ENCODE data around the gene HPS6. TPM values are rescaled to one million over a fixed set of nuclear protein-coding genes. Genes with fewer than 3 reads are reported as not detected.

HPS6 gene
- total RNA-seq, 1 donor from 2014 or later = 44.3 TPM

DNA sequence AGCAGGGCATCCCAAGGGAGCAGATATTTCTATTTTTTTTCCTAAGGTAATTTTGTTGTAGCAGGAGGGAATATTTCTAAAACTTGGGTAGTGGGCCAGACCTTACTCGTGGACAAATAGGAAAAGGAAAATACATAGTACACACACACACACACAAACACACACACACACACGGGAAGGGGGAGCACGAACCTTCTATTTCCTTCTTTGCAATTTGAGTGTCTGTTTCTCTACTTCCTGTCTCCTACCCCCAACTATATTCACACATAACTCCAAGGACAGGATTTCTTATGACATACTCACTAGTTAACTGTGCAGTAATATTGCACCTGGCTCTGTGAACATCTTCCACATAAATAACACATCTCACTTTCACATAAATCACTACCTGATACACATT, 50.6 kb downstream of the HPS6 start:
- no peak for DNase-seq (ENCODE audit: extremely low read depth, low read depth, low spot score)

DNA sequence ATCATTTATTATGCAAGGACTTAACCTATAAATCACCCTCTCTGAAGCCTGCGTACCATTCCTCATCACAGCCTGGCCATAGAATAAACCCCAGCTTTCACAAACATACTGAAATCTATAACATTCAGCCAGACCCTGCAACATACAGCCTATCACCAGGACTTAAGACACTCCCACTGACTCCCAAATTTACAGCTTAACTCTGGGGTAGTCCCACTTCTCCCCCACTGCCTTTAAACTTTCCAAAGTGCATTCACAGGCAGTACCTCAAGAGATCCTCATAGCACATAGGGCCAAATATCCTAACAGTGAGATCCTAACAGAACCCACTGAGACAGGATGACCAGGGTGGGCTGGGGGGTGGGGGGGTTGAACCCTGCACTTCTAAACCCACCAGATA, 51.5 kb downstream of the HPS6 start:
- DNase-seq (ENCODE audit: extremely low read depth, low read depth, low spot score) = no peak

Other genes starting within 250 kb of the HPS6 start
- 65.1 and 102 TPM in 2 replicates for gene OGA, start 246.9 kb upstream of the HPS6 start, total RNA-seq
- gene KCNIP2, start 221.5 kb upstream of the HPS6 start, total RNA-seq = 0.18 and 0.48 TPM in 2 replicates
- 10.3 and 11.6 TPM in 2 replicates for gene ARMH3, start 9.2 kb upstream of the HPS6 start, total RNA-seq
- gene LDB1, start 55.0 kb downstream of the HPS6 start, total RNA-seq = 38.8 and 58.0 TPM in 2 replicates
- gene PPRC1, start 67.7 kb downstream of the HPS6 start, total RNA-seq = 21.6 and 31.5 TPM in 2 replicates
- 51.1 and 65.5 TPM in 2 replicates for gene NOLC1, start 87.0 kb downstream of the HPS6 start, total RNA-seq
- gene ELOVL3, start 160.9 kb downstream of the HPS6 start, total RNA-seq = not detected in 2 replicates
- not detected in 2 replicates for gene PITX3, start 176.2 kb downstream of the HPS6 start, total RNA-seq
- 42.8 and 53.8 TPM in 2 replicates for gene GBF1, start 180.2 kb downstream of the HPS6 start, total RNA-seq